Endometrial microvascular endothelial cells (primary cell): Measurements from ENCODE around the gene TM4SF18. TPM values are rescaled to one million over a fixed set of nuclear protein-coding genes. Genes with fewer than 3 reads are reported as not detected.
"Not testable (repeated sequence)": the region's sequence is repeated elsewhere in the genome, so short reads cannot be mapped to it uniquely, and the experiment has no call there.

ENCODE experiments used
- in situ Hi-C: cut with HindIII; loops from 2 replicates; pipeline ENCODE4 v1.10.0; 2017; ENCODE audit warnings: low sequenced_read_pairs, low pct_unique_long_range_greater_than_20kb; ENCODE audit errors: inconsistent ontology term
- total RNA-seq: library from RNA; depleted of rRNA; stranded (reverse); fragments of >200 nt; gene quantifications from one replicate; pipeline ENCODE4 v1.2.3, GENCODE V29; 2015; ENCODE audit errors: inconsistent ontology term

TM4SF18 gene
- 119 TPM for total RNA-seq

- in situ Hi-C loops = no loop called here
Observed at GRCh38 chr3:149333176-149333859, at the start of gene TM4SF18. TM4SF18 (minus strand) TSS chr3:149333636; CDS start chr3:149333382, 254 bp downstream.

GRCh38 chr3:149382518-149382917, 49.1 kb upstream of the TM4SF18 start:
- in situ Hi-C loops = no loop called here

GRCh38 chr3:149382101-149382467, 48.6 kb upstream of the TM4SF18 start:
- in situ Hi-C loops = no loop called here

GRCh38 chr3:149381173-149382100, 48.0 kb upstream of the TM4SF18 start:
- in situ Hi-C loops = no loop called here

- in situ Hi-C loops = not testable (repeated sequence)
Observed at GRCh38 chr3:149380220-149380619, 46.8 kb upstream of the TM4SF18 start.

- in situ Hi-C loops = no loop called here
Observed at GRCh38 chr3:149378478-149379309, 45.3 kb upstream of the TM4SF18 start.

- in situ Hi-C loops = no loop called here
Observed at GRCh38 chr3:149377408-149378364, 44.2 kb upstream of the TM4SF18 start, which contains the start of gene TM4SF1. TM4SF1 (minus strand) TSS chr3:149377649; CDS start chr3:149377547, 102 bp downstream.

GRCh38 chr3:149376718-149377407, 43.4 kb upstream of the TM4SF18 start:
- in situ Hi-C loops = no loop called here

- in situ Hi-C loops = no loop called here
Observed at GRCh38 chr3:149375501-149376196, 42.2 kb upstream of the TM4SF18 start.

- in situ Hi-C loops = no loop called here
Observed at GRCh38 chr3:149374793-149375500, 41.5 kb upstream of the TM4SF18 start.

- in situ Hi-C loops = no loop called here
Observed at GRCh38 chr3:149374391-149374790, 41.0 kb upstream of the TM4SF18 start.

GRCh38 chr3:149373235-149374125, 40.0 kb upstream of the TM4SF18 start:
- in situ Hi-C loops = no loop called here

- in situ Hi-C loops = no loop called here
Observed at GRCh38 chr3:149371723-149372114, 38.3 kb upstream of the TM4SF18 start.

- in situ Hi-C loops = no loop called here
Observed at GRCh38 chr3:149371001-149371722, 37.7 kb upstream of the TM4SF18 start.
